Measurements from ENCODE around the gene ANKMY1.
A peak's percentile ranks its signal among the peaks of the same experiment; 100 is the strongest.

ANKMY1 gene

DNA sequence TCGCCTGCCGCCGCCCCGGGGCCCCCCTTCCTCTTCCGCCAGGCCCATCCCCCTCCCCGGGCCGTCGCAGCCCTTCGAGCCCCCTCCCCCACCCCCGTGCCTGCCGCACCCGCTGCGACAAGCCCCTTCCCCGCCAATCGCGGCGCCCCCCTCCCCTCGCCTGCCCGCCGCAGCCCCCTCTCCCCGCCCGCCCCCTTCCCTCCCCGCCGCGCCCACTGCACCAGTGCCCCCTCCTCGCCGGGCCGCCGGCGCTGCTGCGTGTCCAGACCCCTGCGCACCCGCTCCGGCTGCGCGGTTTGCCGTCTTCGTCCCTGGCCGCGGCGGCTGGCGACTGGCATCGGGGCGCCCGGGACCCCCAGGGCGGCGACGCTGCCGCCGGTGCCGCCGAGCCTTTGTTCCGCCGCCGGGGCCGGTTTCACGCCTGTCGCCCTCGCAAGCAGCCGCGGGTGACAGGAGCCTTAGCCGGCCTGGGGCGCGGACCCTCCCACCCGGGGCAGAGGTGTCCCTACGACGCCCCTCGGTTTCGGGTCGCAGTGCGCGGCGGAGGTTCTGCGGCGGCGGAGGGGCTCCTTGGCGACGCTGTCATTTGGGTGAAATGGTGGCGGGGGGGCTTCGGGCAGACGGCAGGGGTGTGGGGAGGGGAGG lies 104.2 kb downstream of the ANKMY1 start:
- TF ChIP-seq, protein P1, sequence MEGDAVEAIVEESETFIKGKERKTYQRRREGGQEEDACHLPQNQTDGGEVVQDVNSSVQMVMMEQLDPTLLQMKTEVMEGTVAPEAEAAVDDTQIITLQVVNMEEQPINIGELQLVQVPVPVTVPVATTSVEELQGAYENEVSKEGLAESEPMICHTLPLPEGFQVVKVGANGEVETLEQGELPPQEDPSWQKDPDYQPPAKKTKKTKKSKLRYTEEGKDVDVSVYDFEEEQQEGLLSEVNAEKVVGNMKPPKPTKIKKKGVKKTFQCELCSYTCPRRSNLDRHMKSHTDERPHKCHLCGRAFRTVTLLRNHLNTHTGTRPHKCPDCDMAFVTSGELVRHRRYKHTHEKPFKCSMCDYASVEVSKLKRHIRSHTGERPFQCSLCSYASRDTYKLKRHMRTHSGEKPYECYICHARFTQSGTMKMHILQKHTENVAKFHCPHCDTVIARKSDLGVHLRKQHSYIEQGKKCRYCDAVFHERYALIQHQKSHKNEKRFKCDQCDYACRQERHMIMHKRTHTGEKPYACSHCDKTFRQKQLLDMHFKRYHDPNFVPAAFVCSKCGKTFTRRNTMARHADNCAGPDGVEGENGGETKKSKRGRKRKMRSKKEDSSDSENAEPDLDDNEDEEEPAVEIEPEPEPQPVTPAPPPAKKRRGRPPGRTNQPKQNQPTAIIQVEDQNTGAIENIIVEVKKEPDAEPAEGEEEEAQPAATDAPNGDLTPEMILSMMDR (IDR thresholded peaks at IDR 0.05; ENCODE audit: low read depth, low read length, missing control alignments) = no peak
- H3K4me3 ChIP-seq (replicated peaks; ENCODE audit: low read depth, low read length) = no peak overlapping the region
- DNase-seq (ENCODE audit: extremely low read depth, low read depth) = no peak

DNA sequence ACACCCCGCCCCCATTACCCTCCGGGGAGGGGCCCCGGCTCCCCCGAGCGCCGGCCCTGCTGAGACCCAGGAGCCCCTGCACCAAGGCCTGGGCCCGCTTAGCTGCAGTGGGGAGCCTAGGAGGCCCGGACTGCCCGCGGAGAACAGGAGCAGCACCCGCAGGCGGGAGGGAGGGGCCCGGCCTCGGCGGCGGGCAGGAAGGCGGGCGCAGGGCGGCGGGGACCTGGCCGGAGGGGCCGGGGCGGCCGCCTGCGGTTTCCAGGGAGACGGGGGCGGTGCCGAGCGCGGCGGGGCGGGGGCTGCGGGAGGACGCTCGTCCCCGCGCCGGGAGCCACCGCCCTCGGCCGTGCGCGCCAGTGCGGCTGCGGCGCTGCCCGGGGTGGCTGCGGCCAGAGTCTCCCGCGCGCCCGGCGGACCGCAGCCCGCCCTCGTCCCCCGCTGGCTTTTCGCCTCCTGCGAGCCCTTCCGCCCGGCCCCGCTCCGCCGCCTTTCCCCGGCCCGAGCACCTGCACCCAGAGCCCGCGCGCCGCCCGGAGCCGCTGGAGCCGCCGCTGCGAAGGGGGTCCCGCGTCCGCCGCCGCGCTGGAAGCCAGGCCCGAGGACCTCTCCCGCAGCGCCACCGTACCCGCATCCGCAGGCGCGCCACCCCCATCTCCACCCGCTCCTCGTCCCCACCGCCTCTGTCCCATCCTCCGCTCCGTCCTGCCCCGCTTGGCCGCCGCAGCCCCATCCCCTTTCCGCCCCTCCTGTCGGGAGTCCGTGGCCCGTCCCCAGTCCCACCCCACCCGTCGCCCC lies 105.1 kb downstream of the ANKMY1 start:
- peak overlapping the region; percentile 34 for H3K4me3 ChIP-seq (replicated peaks; ENCODE audit: low read depth, low read length)
- TF ChIP-seq, protein P1 (IDR thresholded peaks at IDR 0.05; ENCODE audit: low read depth, low read length, missing control alignments) = no peak

DNA sequence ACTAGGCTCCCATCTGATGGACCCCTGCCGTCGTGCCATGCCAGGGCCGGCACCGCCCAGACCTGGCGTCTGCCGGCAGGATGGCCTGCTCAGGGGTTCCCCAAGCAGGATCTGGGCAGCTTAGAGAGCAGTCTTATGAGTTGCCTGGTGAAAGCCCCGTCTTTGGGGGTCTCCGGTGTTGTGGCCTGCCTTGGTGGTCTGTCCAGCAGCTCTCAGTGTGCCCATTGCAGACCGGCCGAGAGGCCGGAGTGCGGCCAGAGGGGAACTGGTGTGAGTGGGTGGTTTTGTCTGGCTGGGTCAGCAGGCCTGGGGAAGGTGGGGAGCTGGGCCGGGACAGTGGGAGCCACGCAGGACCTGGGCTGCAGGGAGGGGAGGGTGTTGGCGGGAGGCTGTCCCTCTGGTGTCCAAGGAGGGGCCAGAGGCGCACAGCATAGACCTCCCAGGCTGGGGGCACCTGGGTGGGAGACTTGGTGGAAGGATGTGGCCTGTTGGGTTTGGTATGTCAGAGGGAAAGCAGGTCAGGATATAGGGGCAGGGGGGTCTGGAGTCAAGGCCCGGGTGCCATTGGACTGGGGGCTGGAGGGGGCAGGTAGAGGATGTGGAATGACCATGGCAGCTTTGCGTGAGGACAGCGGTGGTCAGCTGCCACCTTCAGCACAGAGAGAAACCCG lies 105.9 kb downstream of the ANKMY1 start:
- TF ChIP-seq, protein P1 (IDR thresholded peaks at IDR 0.05; ENCODE audit: low read depth, low read length, missing control alignments) = no peak
- peak overlapping the region; percentile 34 for H3K4me3 ChIP-seq (replicated peaks; ENCODE audit: low read depth, low read length)
- no peak for DNase-seq (ENCODE audit: extremely low read depth, low read depth)

More for the DNA sequence above, 105.1 kb downstream of the ANKMY1 start:
- DNase-seq (ENCODE audit: extremely low read depth, low read depth) = no peak

DNA sequence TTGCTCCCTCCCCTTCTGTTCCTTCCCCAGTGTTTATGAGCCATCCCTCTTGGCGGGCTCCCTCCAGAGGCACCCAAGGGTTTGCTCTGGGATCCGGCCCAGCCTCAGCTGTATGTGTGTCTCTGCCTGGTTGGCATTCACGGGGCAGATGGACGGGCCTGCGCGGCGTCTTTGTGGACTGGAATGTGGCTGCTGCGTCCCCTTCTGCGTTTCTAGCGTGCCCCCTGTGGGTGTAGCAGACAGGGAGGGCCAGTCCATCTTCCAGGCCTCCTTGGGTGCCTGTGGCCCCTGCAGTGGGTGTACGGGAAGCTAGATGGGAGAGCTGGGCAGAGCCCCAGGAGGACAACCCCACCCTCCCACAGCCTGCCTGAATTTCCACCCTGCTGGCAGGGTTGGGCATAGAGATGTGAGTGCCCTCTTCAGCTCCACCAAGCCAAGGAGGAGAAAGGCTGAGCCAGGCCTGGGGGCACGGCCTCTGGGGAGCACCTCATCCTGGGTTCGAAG lies 106.6 kb downstream of the ANKMY1 start:
- H3K4me3 ChIP-seq (replicated peaks; ENCODE audit: low read depth, low read length) = no peak overlapping the region
- no peak for DNase-seq (ENCODE audit: extremely low read depth, low read depth)
- TF ChIP-seq, protein P1 (IDR thresholded peaks at IDR 0.05; ENCODE audit: low read depth, low read length, missing control alignments) = no peak

DNA sequence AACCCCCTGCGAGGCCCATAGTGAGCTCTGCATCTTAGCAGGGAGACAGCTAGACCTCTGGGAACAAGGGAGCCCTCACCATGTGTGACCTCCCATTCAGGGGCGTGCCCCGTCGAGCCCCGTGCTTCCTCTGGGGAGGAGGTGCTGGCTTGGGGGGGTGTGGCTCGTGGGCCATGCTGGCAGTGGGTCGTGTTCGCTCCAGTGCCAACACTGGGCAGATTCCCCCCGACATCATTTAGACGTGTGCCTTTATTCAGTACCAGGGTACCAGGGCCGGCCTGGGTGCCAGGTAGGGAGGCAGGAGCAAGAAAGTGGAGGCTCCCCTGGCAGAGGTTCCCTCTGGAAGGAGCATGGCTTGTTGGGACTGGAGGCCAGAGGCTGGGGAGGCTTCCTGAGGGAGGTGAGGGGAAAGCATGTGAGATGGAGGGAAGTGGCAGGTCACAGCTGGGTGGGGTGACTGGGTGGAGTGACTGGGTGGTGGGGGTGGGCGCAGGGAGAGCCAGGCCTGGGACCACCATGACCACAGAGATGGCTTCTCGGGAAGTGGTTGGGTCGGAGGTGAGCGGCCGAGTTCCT lies 107.2 kb downstream of the ANKMY1 start:
- TF ChIP-seq, protein P1 (IDR thresholded peaks at IDR 0.05; ENCODE audit: low read depth, low read length, missing control alignments) = no peak
- H3K4me3 ChIP-seq (replicated peaks; ENCODE audit: low read depth, low read length) = no peak overlapping the region
- DNase-seq (ENCODE audit: extremely low read depth, low read depth) = no peak

DNA sequence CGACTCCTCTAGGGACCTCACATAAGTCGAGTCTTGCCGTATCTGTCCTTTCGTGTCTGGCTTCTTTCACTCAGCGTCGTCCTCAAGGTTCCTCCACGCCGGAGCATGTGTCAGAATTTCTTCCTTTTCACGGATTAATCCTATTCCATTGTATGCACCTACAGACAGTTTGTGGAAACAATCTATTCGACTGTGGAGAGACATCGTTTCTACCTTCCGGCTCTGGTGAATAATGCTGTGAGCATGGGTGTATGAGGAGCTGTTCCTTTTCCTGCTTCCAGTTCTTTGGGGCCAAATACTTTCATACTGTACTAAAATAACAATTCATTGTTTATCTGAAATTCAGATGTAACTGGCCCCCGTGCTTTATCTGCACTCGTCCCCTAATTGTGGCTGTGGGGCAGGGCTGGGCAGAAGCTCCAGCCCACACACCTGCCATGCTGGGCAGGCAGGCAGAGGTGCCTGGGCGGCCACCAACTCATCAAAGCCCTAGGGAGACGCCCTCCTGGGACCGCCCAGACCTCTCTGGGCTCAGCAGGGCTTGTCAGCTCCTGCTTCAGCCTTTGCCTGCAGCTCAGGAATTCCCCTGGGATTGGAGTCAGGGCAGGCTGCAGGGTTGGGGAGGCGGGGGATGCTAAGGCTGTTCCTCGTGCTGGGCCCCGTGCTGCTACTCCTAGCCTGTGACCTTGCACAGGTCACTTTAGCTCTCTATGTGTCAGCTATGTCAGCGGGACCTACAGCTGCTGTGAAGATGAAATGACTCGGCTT lies 107.8 kb downstream of the ANKMY1 start:
- TF ChIP-seq, protein P1 (IDR thresholded peaks at IDR 0.05; ENCODE audit: low read depth, low read length, missing control alignments) = no peak
- H3K4me3 ChIP-seq (replicated peaks; ENCODE audit: low read depth, low read length) = no peak overlapping the region
- no peak for DNase-seq (ENCODE audit: extremely low read depth, low read depth)
